PC-9 (cell line): Measurements from ENCODE around the gene SCEL.

Experiments
- EZH2 ChIP-seq: fragments of 200-600 bp; sonication (generic); IDR thresholded peaks from 2 replicates; pipeline ENCODE4 v1.8.0; 2017; ENCODE audit warnings: antibody characterized with exemption, low read depth
- TF ChIP-seq, protein P1 (sequence below): fragments of 200-600 bp; sonication (generic); conservative IDR thresholded peaks from 2 replicates; pipeline ENCODE4 v1.6.1; 2017; ENCODE audit warnings: mixed run types, antibody characterized with exemption, mild to moderate bottlenecking, moderate library complexity

DNA sequence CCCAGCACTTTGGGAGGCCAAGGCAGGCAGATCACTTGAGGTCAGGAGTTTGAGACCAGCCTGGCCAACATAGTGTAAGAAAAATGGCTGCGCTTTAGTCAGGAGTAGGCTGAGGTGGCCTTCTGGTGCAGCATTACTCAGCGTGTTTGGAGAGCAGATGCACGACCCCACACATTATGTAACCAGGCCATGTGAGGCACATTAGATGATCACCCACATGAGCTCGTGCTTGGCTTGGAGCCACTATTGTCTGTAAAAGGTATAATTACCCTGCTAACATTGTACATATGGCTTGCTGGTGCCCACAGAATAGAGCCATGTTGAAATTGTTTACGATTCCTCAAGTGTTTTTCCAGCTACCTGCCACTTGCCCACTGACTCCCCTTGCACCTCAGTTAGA lies 24.0 kb upstream of the SCEL start:
- TF ChIP-seq, protein P1, sequence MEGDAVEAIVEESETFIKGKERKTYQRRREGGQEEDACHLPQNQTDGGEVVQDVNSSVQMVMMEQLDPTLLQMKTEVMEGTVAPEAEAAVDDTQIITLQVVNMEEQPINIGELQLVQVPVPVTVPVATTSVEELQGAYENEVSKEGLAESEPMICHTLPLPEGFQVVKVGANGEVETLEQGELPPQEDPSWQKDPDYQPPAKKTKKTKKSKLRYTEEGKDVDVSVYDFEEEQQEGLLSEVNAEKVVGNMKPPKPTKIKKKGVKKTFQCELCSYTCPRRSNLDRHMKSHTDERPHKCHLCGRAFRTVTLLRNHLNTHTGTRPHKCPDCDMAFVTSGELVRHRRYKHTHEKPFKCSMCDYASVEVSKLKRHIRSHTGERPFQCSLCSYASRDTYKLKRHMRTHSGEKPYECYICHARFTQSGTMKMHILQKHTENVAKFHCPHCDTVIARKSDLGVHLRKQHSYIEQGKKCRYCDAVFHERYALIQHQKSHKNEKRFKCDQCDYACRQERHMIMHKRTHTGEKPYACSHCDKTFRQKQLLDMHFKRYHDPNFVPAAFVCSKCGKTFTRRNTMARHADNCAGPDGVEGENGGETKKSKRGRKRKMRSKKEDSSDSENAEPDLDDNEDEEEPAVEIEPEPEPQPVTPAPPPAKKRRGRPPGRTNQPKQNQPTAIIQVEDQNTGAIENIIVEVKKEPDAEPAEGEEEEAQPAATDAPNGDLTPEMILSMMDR = no peak
- TF ChIP-seq EZH2 = no peak
